Fibroblast of lung (primary cell): Measurements from ENCODE around the gene MAPKAPK3. TPM values are rescaled to one million over a fixed set of nuclear protein-coding genes. Genes with fewer than 3 reads are reported as not detected.

Source experiments
- DNase-seq, 2 donors: peaks; one replicate each; pipeline versions ENCODE4 v3.0.0 to v3.0.0-alpha.2; 2010; ENCODE audit warnings: low read depth in 2 of 2
- H2AFZ ChIP-seq: 2 replicates; pipeline ENCODE4 v1.5.1; 2012; ENCODE audit warnings: low read length, control low read depth, inconsistent platforms
- H3K27ac ChIP-seq: 2 replicates; pipeline ENCODE4 v1.5.1; 2011; ENCODE audit warnings: low read length, control low read depth; ENCODE audit not compliant: insufficient read depth
- H3K27me3 ChIP-seq: 2 replicates; pipeline ENCODE4 v1.5.1; 2011; ENCODE audit warnings: mild to moderate bottlenecking, low read length; ENCODE audit not compliant: control insufficient read depth, insufficient read depth
- H3K36me3 ChIP-seq: 2 replicates; pipeline ENCODE4 v1.5.1; 2011; ENCODE audit warnings: low read length; ENCODE audit not compliant: control insufficient read depth, insufficient read depth
- H3K4me1 ChIP-seq: 2 replicates; pipeline ENCODE4 v1.5.1; 2011; ENCODE audit warnings: low read length; ENCODE audit not compliant: control insufficient read depth, insufficient read depth; ENCODE audit errors: extremely low read depth
- H3K4me2 ChIP-seq: 2 replicates; pipeline ENCODE4 v1.5.1; 2011; ENCODE audit warnings: low read length, control low read depth; ENCODE audit not compliant: insufficient read depth; ENCODE audit errors: extremely low read depth
- H3K4me3 ChIP-seq, 4 experiments: fragments of 200-600 bp in 1 of 4; sonication (generic) in 1 of 4; replicated peaks in 1 of 4; 2 replicates each; pipeline ENCODE4 v1.5.1; 2011 to 2016; ENCODE audit warnings: low read length in 4 of 4, low read depth in 3 of 4, mild to moderate bottlenecking in 3 of 4, control low read depth in 2 of 4, inconsistent platforms in 1 of 4, mixed read lengths in 1 of 4; ENCODE audit not compliant: insufficient read depth in 1 of 4; ENCODE audit errors: control extremely low read depth in 1 of 4
- H3K79me2 ChIP-seq: 2 replicates; pipeline ENCODE4 v1.5.1; 2012; ENCODE audit warnings: mild to moderate bottlenecking, low read length, inconsistent platforms; ENCODE audit not compliant: control insufficient read depth, insufficient read depth
- H3K9ac ChIP-seq: 2 replicates; pipeline ENCODE4 v1.5.1; 2011; ENCODE audit warnings: mild to moderate bottlenecking, low read length, control low read depth; ENCODE audit not compliant: insufficient read depth
- H3K9me3 ChIP-seq: 2 replicates; pipeline ENCODE4 v1.5.1; 2012; ENCODE audit warnings: low read depth, low read length; ENCODE audit not compliant: control insufficient read depth, insufficient read depth
- H4K20me1 ChIP-seq: 2 replicates; pipeline ENCODE4 v1.5.1; 2011; ENCODE audit warnings: low read length; ENCODE audit not compliant: control insufficient read depth, insufficient read depth; ENCODE audit errors: extremely low read depth
- CTCF ChIP-seq, 2 donors: IDR thresholded peaks in 1 of 2; conservative IDR thresholded peaks in 1 of 2; 1 replicate in 1 of 2; 2 replicates in 1 of 2; pipeline ENCODE4 v1.5.1; 2011 to 2012; ENCODE audit warnings: low read length in 2 of 2, control low read depth in 1 of 2, inconsistent platforms in 1 of 2, low read depth in 1 of 2, mild to moderate bottlenecking in 1 of 2
- EZH2 ChIP-seq: IDR thresholded peaks from 2 replicates; pipeline ENCODE4 v1.5.1; 2012; ENCODE audit warnings: low read length, control low read depth, mild to moderate bottlenecking; ENCODE audit errors: missing control alignments
- polyA plus RNA-seq, 2 donors: library from polyadenylated mRNA; depleted of rRNA in 1 of 2; stranded (reverse) in 1 of 2; unstranded in 1 of 2; fragments of >200 nt; gene quantifications; 2 replicates each; pipeline ENCODE4 v1.2.1, GENCODE V29; 2011 to 2012; ENCODE audit warnings: missing spikeins in 1 of 2
- total RNA-seq: library from RNA; depleted of rRNA; stranded (reverse); fragments of >200 nt; gene quantifications from 2 replicates; pipeline ENCODE4 v1.2.1, GENCODE V29; 2014

Gene MAPKAPK3
- total and polyA plus RNA-seq, 2 donors (not counting 1 experiment from before 2014, with no cell fraction given) = 34.3 to 38.4 TPM

GRCh38 chr3:50588759-50589433 is 28.1 kb upstream of the MAPKAPK3 start:
- no peak overlapping the region for H3K4me3 ChIP-seq
- H3K9ac ChIP-seq = no peak overlapping the region
- no peak overlapping the region for H2AFZ ChIP-seq
- H3K27me3 ChIP-seq = no peaks in the 10 kb centered on the region
- H3K4me2 ChIP-seq = no peak overlapping the region
- peak; percentile 18 to 27 for DNase-seq
- H3K4me1 ChIP-seq = no peaks in the 10 kb centered on the region
- no peaks in the 10 kb centered on the region for H4K20me1 ChIP-seq
- no peak overlapping the region for H3K27ac ChIP-seq
- H3K79me2 ChIP-seq = no peaks in the 10 kb centered on the region
- no peaks in the 10 kb centered on the region for H3K36me3 ChIP-seq
- no peaks in the 10 kb centered on the region for H3K9me3 ChIP-seq
- no peak for TF ChIP-seq EZH2
- TF ChIP-seq CTCF (conservative IDR thresholded peaks at IDR 0.05 in 1 of 2, IDR thresholded peaks at IDR 0.05 in 1 of 2; ENCODE audit: low read depth in 1 of 2, low read length in 2 of 2) = no peak

- Histone ChIP-seq H3K27ac (no peak overlapping the region), H3K4me1 (no peaks in the 10 kb centered on the region), H3K9me3 (no peaks in the 10 kb centered on the region), H3K27me3 (no peaks in the 10 kb centered on the region), H3K9ac (no peak overlapping the region), H2AFZ (no peak overlapping the region), H4K20me1 (no peaks in the 10 kb centered on the region), H3K79me2 (no peaks in the 10 kb centered on the region), H3K4me2 (no peak overlapping the region), H3K36me3 (no peaks in the 10 kb centered on the region), H3K4me3 (no peak overlapping the region)
- TF ChIP-seq EZH2 (no peak), CTCF (conservative IDR thresholded peaks at IDR 0.05 in 1 of 2, IDR thresholded peaks at IDR 0.05 in 1 of 2; ENCODE audit: low read depth in 1 of 2, low read length in 2 of 2) (no peak)
- no peak for DNase-seq
Measured at GRCh38 chr3:50591196-50591741, 25.7 kb upstream of the MAPKAPK3 start.

- no peak for DNase-seq
- Histone ChIP-seq H3K27me3 (no peaks in the 10 kb centered on the region), H3K4me1 (no peaks in the 10 kb centered on the region), H2AFZ (no peak overlapping the region), H3K9me3 (no peaks in the 10 kb centered on the region), H3K27ac (no peak overlapping the region), H3K4me3 (no peak overlapping the region), H3K4me2 (no peak overlapping the region), H4K20me1 (no peaks in the 10 kb centered on the region), H3K36me3 (no peaks in the 10 kb centered on the region), H3K79me2 (no peaks in the 10 kb centered on the region), H3K9ac (no peak overlapping the region)
- TF ChIP-seq CTCF (conservative IDR thresholded peaks at IDR 0.05 in 1 of 2, IDR thresholded peaks at IDR 0.05 in 1 of 2; ENCODE audit: low read depth in 1 of 2, low read length in 2 of 2) = no peak
- no peak for TF ChIP-seq EZH2
Measured at GRCh38 chr3:50592568-50592967, 24.4 kb upstream of the MAPKAPK3 start.
